Tibial artery (tissue), 4 donors: ENCODE measurements around the gene RELA.

Experiments
- DNase-seq, 2 donors: peaks; one replicate each; pipeline ENCODE4 v3.0.0-alpha.2; 2019
- H3K27ac ChIP-seq, 2 donors: fragments of 200-600 bp; sonication (generic) in 1 of 2; 1 replicate in 1 of 2; 2 replicates in 1 of 2; pipeline ENCODE4 v1.5.1; 2018 to 2019; ENCODE audit warnings: mild to moderate bottlenecking in 1 of 2
- H3K27me3 ChIP-seq, 2 donors: fragments of 200-600 bp; sonication (generic) in 1 of 2; one replicate each; pipeline versions ENCODE4 v1.5.1 to v1.6.0; 2016 to 2019
- H3K36me3 ChIP-seq, 3 donors: fragments of 200-600 bp; sonication (generic) in 2 of 3; one replicate each; pipeline ENCODE4 v1.5.1; 2016 to 2019; ENCODE audit warnings: mild to moderate bottlenecking in 2 of 3
- H3K4me1 ChIP-seq, 4 donors: fragments of 200-600 bp; sonication (generic) in 2 of 4; 1 replicate in 3 of 4; 2 replicates in 1 of 4; pipeline ENCODE4 v1.5.1; 2016 to 2019
- H3K4me3 ChIP-seq, 2 donors: fragments of 200-600 bp; sonication (generic) in 1 of 2; 1 replicate in 1 of 2; 2 replicates in 1 of 2; pipeline ENCODE4 v1.5.1; 2018 to 2019; ENCODE audit warnings: mild to moderate bottlenecking in 2 of 2
- H3K9me3 ChIP-seq, 3 donors: fragments of 200-600 bp; sonication (generic) in 1 of 3; one replicate each; pipeline ENCODE4 v1.5.1; 2016 to 2019
- intact Hi-C: fragments of 100-400 bp; cut with DNase I; formaldehyde crosslinking; loops from one replicate; pipeline ENCODE4 v1.15.0; 2023; ENCODE audit warnings: low total_unique reads
- TF ChIP-seq, protein P1 (sequence below), 2 experiments: fragments of 200-600 bp in 1 of 2; fragments of 450-650 bp in 1 of 2; IDR thresholded peaks; one replicate each; pipeline ENCODE4 v1.5.1; 2017 to 2019; ENCODE audit warnings: antibody characterized with exemption in 2 of 2, mild to moderate bottlenecking in 1 of 2, moderate library complexity in 1 of 2

RELA gene

DNA sequence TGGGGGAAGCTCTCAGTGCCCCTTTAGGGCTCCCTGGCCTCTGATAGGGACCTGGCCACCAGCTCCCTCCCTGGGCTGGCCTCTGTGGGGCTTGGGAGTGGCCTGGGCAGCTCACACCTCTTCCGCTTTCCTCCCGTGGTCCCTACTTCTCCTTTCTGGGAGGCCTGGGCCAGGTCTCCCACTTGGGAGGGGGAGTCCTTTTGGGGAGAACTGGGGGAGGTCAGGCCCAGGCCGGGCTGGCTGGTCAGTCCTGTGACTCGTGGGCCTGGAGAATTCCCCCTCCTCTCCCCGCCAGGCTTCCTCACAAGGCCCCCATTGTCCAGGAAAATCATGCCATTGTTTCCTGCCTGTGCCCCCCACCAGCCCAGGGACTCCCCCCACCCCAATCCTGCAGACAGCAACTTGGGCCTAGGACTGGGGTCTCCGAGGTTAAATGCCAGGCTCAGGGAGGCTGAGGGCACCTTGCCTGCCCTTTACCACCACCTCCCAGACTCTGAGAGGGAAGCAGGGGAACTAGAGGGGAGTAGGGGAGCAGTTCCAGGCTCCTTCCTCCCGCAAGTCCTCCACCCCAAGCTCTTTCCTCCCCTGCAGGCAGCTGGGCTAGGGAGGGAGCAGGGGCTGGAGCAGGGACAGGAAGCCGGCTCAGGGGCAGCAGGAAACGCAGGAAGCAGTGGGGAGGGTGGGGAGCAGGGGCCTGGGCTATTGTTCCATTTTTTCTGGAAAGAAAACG is 51.5 kb downstream of the RELA start:
- Histone ChIP-seq H3K9me3 (no peaks in the 10 kb centered on the region), H3K4me1 (peaks cover 0 to 67% (median 58%) of the 10 kb centered on the region in 4 donors), H3K36me3 (peaks cover 0 to 67% (median 8%) of the 10 kb centered on the region in 3 donors), H3K27ac (peak overlapping the region; percentile 10 to 96), H3K27me3 (no peaks in the 10 kb centered on the region), H3K4me3 (peak overlapping the region; percentile 78 to 83)
- peak; percentile 60 to 78 for DNase-seq
- intact Hi-C loops = loop anchor here (5.0 kb wide), 1 partner anchor 84 kb away; the partner anchor contains the start of gene SCYL1
- TF ChIP-seq, protein P1, sequence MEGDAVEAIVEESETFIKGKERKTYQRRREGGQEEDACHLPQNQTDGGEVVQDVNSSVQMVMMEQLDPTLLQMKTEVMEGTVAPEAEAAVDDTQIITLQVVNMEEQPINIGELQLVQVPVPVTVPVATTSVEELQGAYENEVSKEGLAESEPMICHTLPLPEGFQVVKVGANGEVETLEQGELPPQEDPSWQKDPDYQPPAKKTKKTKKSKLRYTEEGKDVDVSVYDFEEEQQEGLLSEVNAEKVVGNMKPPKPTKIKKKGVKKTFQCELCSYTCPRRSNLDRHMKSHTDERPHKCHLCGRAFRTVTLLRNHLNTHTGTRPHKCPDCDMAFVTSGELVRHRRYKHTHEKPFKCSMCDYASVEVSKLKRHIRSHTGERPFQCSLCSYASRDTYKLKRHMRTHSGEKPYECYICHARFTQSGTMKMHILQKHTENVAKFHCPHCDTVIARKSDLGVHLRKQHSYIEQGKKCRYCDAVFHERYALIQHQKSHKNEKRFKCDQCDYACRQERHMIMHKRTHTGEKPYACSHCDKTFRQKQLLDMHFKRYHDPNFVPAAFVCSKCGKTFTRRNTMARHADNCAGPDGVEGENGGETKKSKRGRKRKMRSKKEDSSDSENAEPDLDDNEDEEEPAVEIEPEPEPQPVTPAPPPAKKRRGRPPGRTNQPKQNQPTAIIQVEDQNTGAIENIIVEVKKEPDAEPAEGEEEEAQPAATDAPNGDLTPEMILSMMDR (IDR thresholded peaks at IDR 0.05) = no peak

DNA sequence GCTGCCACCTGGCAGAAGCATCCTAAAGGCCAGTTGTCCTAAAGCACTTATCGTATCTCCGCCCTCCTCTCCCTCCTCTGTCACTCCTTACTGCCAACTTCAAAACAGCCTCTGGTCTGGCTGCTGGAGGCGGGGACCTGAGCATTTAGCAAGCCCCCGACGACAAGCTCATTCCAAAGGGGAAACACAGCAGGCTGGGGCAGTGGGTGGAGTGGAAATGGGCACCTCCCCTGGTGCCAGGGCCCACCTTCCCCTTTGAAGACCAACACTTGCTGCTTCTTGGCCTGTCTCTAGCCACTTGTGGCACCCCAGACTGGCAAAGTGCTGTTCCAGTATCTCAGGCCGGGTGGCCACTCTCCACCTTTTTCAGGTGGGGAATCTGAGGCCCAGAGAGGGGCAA is 52.3 kb downstream of the RELA start:
- TF ChIP-seq, protein P1 (IDR thresholded peaks at IDR 0.05) = no peak
- intact Hi-C loops = loop anchor here (5.0 kb wide), 1 partner anchor 83 kb away; the partner anchor contains the start of gene SCYL1
- H3K9me3 ChIP-seq = no peaks in the 10 kb centered on the region
- no peak for DNase-seq
- peaks cover 0 to 65% (median 57%) of the 10 kb centered on the region in 4 donors for H3K4me1 ChIP-seq
- H3K36me3 ChIP-seq = peaks cover 4 to 74% (median 15%) of the 10 kb centered on the region in 3 donors
- H3K4me3 ChIP-seq = peak overlapping the region; percentile 78 to 83
- H3K27me3 ChIP-seq = no peaks in the 10 kb centered on the region
- peak overlapping the region; percentile 10 to 96 for H3K27ac ChIP-seq

DNA sequence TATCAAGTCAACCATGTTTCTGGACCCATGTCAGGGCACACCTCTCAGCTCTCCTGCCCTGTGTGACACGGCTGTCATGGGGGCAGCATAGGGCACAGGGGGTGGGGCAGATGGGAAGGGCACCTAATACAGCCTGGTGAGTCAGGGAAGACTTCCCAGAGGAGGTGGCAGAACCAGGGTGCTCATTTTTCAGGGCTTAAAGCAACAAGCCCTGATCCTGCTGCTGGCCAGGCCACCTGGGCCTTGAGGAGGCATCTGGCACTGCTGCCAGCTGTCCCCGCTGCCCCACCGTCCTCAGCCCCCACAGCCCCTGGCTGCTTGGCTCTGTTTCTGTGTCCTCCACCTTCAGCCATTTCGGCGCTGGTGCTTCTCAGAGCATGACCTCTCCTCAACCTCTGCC is 53.1 kb downstream of the RELA start:
- H3K4me3 ChIP-seq = no peak overlapping the region

DNA sequence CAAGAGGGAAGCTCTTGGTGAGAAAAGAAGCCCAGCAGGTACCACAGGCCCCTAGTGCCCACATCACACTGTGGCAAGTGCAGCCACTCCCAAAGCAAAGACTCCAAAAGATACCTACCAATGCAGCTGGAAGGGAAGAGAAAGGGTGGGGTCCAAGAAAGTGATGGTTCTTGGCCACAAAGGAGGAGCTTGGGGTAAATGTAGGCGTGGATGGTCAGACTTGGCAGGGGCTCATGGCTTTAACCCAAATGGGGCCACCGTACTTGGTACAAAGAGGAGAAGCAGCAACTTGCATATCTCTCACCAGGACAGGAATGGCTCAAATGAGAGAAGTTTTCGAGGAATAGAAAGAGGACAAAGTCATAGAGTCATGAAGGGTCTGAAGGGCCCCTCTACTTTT is 53.5 kb downstream of the RELA start:
- Histone ChIP-seq H3K27me3 (no peaks in the 10 kb centered on the region), H3K9me3 (no peaks in the 10 kb centered on the region), H3K27ac (no peak overlapping the region), H3K36me3 (peaks cover 13 to 86% (median 26%) of the 10 kb centered on the region in 3 donors), H3K4me1 (peaks cover 0 to 65% (median 57%) of the 10 kb centered on the region in 4 donors), H3K4me3 (no peak overlapping the region)
- DNase-seq = no peak
- intact Hi-C loops = no loop called here
- TF ChIP-seq, protein P1 (IDR thresholded peaks at IDR 0.05) = no peak

More for the DNA sequence above, 53.1 kb downstream of the RELA start:
- peak overlapping the region in 1 of 2 donors; percentile 10 for H3K27ac ChIP-seq
- intact Hi-C loops = loop anchor here (5.0 kb wide), 1 partner anchor 82 kb away; the partner anchor contains the start of gene SCYL1
- no peak for DNase-seq
- TF ChIP-seq, protein P1 (IDR thresholded peaks at IDR 0.05) = no peak
- peaks cover 0 to 65% (median 57%) of the 10 kb centered on the region in 4 donors for H3K4me1 ChIP-seq
- peaks cover 9 to 81% (median 22%) of the 10 kb centered on the region in 3 donors for H3K36me3 ChIP-seq
- H3K27me3 ChIP-seq = no peaks in the 10 kb centered on the region
- no peaks in the 10 kb centered on the region for H3K9me3 ChIP-seq

DNA sequence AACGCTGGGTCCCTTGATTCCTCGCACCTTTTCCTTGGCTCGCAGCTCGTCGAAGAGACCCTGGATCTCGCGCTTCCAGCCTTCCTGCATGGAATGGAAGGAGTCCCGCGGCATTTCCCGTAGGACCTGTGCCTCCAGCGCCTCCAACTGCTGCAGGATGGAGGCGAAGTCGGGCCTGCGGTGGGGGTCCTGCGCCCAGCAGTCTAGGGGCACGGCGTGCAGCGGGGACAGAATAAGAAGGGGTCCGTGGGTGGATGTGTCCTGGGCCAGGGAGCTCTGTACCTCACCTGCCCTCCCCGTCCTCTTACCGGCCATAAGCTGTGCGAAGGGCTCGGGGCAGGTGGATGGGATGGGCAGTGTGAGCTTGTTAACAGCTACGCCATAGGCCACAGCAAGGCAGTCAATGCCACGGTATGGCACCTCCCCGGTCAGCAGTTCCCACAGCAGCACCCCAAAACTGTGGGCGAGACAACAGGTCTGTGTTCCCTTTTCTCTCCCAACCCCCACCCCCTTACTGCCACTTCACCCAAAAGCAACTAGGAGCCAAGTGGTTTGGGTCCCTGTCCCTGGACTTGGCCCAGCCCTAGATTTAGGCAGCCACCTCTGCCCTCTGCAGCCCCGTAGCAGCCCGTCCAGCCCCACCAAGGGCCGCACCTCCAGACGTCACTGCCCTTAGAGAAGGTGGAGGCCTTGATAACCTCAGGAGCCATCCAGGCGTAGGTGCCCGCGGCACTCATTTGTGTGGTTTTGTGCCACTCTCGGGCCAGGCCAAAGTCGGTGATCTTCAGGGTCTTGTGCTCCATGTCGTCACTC is 54.9 kb downstream of the RELA start:
- Histone ChIP-seq H3K27me3 (no peaks in the 10 kb centered on the region), H3K36me3 (peaks cover 15 to 95% (median 41%) of the 10 kb centered on the region in 3 donors), H3K4me3 (peak overlapping the region; percentile 39 to 53), H3K4me1 (peaks cover 0 to 54% (median 49%) of the 10 kb centered on the region in 4 donors), H3K27ac (peak overlapping the region; percentile 73 to 78), H3K9me3 (no peaks in the 10 kb centered on the region)
- TF ChIP-seq, protein P1 (IDR thresholded peaks at IDR 0.05) = no peak
- DNase-seq = peak in 1 of 2 donors; percentile 64
- intact Hi-C loops = no loop called here
